Osteoblast (primary cell): Measurements from ENCODE around the gene DYNLRB1. TPM values are rescaled to one million over a fixed set of nuclear protein-coding genes. Genes with fewer than 3 reads are reported as not detected.

Experiments used
- DNase-seq: peaks from one replicate; pipeline ENCODE4 v3.0.0; 2011; ENCODE audit warnings: low spot score, mixed read lengths; ENCODE audit not compliant: insufficient read length; ENCODE audit errors: missing footprints
- H2AFZ ChIP-seq: 2 replicates; pipeline ENCODE4 v1.6.0; 2011; ENCODE audit warnings: mild to moderate bottlenecking, low read length
- H3K27ac ChIP-seq: 2 replicates; pipeline ENCODE4 v1.5.1; 2011; ENCODE audit warnings: mild to moderate bottlenecking, low read depth, low read length, moderate library complexity
- H3K27me3 ChIP-seq: 2 replicates; pipeline ENCODE4 v1.6.0; 2012; ENCODE audit warnings: mild to moderate bottlenecking, control low read depth, inconsistent platforms, low read length, moderate library complexity; ENCODE audit not compliant: insufficient read depth
- H3K36me3 ChIP-seq: 2 replicates; pipeline ENCODE4 v1.5.1; 2011; ENCODE audit warnings: mild to moderate bottlenecking, low read length, control low read depth, moderate library complexity; ENCODE audit not compliant: insufficient read depth
- H3K4me1 ChIP-seq: 2 replicates; pipeline ENCODE4 v1.5.1; 2011; ENCODE audit warnings: mild to moderate bottlenecking, low read length, control low read depth, moderate library complexity; ENCODE audit not compliant: insufficient read depth
- H3K4me2 ChIP-seq: 2 replicates; pipeline ENCODE4 v1.6.0; 2011; ENCODE audit warnings: mild to moderate bottlenecking, low read length; ENCODE audit not compliant: insufficient read depth
- H3K4me3 ChIP-seq: fragments of 200-600 bp; sonication (generic); 3 replicates; pipeline ENCODE4 v1.5.1; 2012; ENCODE audit warnings: mild to moderate bottlenecking, low read length, inconsistent platforms; ENCODE audit not compliant: insufficient read depth
- H3K79me2 ChIP-seq: 2 replicates; pipeline ENCODE4 v1.6.0; 2012; ENCODE audit warnings: mild to moderate bottlenecking, low read length, control low read depth, inconsistent platforms; ENCODE audit not compliant: insufficient read depth
- H3K9me3 ChIP-seq: 2 replicates; pipeline ENCODE4 v1.5.1; 2011; ENCODE audit warnings: low read depth, low read length, control low read depth
- H4K20me1 ChIP-seq: 2 replicates; pipeline ENCODE4 v1.6.0; 2012; ENCODE audit warnings: mild to moderate bottlenecking, low read length, control low read depth; ENCODE audit not compliant: insufficient read depth
- total RNA-seq: library from RNA; depleted of rRNA; stranded (reverse); fragments of >200 nt; gene quantifications from 2 replicates; pipeline ENCODE4 v1.2.3, GENCODE V29; 2012
- TF ChIP-seq, protein P1 (sequence below): IDR thresholded peaks from 2 replicates; pipeline ENCODE4 v1.5.1; 2011; ENCODE audit warnings: mild to moderate bottlenecking, low read depth, low read length, moderate library complexity; ENCODE audit errors: extremely low read depth

Gene DYNLRB1
- total RNA-seq, 1 donor = 51.0 TPM

DNA sequence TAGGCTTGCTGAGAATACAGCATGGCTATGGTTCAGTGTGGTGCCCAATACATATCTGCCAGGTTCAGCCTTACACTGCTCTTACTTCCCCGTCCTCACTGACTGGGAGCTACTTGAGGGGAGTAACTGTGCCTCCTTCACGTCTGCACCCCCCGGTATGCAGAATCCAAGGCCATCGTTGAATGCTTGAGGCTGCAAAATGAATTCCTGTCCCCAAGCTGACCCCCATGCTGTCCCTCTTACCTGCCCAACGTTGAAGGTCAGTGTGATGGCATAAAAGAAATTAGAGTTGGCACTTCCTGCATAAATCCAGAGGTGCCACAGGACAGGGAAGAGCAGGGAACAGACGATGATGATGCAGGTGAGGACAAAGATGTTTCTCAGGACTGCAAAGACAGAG is 58.6 kb downstream of the DYNLRB1 start:
- peaks cover 3% of the 10 kb centered on the region for H3K36me3 ChIP-seq
- H3K9me3 ChIP-seq = no peaks in the 10 kb centered on the region
- no peaks in the 10 kb centered on the region for H4K20me1 ChIP-seq
- no peak for DNase-seq
- no peaks in the 10 kb centered on the region for H3K79me2 ChIP-seq
- TF ChIP-seq, protein P1, sequence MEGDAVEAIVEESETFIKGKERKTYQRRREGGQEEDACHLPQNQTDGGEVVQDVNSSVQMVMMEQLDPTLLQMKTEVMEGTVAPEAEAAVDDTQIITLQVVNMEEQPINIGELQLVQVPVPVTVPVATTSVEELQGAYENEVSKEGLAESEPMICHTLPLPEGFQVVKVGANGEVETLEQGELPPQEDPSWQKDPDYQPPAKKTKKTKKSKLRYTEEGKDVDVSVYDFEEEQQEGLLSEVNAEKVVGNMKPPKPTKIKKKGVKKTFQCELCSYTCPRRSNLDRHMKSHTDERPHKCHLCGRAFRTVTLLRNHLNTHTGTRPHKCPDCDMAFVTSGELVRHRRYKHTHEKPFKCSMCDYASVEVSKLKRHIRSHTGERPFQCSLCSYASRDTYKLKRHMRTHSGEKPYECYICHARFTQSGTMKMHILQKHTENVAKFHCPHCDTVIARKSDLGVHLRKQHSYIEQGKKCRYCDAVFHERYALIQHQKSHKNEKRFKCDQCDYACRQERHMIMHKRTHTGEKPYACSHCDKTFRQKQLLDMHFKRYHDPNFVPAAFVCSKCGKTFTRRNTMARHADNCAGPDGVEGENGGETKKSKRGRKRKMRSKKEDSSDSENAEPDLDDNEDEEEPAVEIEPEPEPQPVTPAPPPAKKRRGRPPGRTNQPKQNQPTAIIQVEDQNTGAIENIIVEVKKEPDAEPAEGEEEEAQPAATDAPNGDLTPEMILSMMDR = no peak
- no peaks in the 10 kb centered on the region for H3K27me3 ChIP-seq
- H3K4me3 ChIP-seq = no peak overlapping the region
- no peak overlapping the region for H3K4me2 ChIP-seq
- H3K27ac ChIP-seq = no peak overlapping the region
- peaks cover 19% of the 10 kb centered on the region for H3K4me1 ChIP-seq
- H2AFZ ChIP-seq = no peak overlapping the region

DNA sequence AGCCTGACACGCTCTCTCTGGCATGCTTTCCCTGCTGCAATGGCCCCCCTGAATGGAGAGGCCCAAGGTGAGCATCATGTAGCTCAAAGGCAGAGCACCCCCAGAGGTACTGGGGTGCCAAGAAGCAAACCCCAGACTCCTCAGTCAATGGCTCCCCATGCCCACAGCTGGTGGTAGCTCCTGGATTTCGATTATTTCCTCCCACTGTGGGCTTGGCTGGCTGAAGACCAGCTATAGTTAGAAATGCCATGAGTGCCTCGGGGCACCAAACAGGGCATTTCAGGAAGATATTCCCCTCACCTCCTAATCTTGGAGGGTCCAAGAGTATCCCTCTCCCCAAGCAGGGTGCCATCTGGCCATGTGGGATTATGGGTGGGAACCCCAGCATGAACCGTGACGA is 59.0 kb downstream of the DYNLRB1 start:
- Histone ChIP-seq H2AFZ (no peak overlapping the region), H4K20me1 (no peaks in the 10 kb centered on the region), H3K9me3 (no peaks in the 10 kb centered on the region), H3K4me3 (no peak overlapping the region), H3K36me3 (peaks cover 3% of the 10 kb centered on the region), H3K27me3 (no peaks in the 10 kb centered on the region), H3K4me2 (no peak overlapping the region), H3K4me1 (peaks cover 23% of the 10 kb centered on the region), H3K27ac (no peak overlapping the region), H3K79me2 (no peaks in the 10 kb centered on the region)
- TF ChIP-seq, protein P1 = no peak
- no peak for DNase-seq

DNA sequence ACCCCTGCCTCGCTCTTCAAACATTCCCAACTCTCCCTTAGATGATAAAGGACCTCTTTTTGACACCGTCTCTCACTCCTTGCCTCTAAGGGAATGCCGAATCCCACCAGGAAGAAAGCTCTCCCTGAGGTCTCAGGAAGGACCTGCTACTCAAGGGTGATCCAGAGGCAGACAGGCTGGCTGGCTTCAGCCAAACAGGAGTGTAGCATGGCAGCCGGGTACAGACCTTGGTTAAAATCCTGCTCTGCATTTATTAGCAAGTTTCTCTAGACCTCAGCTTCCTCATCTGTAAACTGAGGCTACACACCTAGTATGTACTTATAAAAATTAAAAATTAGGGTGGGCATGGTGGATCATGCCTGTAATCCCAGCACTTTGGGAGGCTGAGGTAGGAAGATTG is 59.5 kb downstream of the DYNLRB1 start:
- no peak overlapping the region for H2AFZ ChIP-seq
- H3K36me3 ChIP-seq = peaks cover 4% of the 10 kb centered on the region
- H3K4me3 ChIP-seq = no peak overlapping the region
- no peak for DNase-seq
- no peaks in the 10 kb centered on the region for H3K9me3 ChIP-seq
- TF ChIP-seq, protein P1 = no peak
- no peaks in the 10 kb centered on the region for H3K27me3 ChIP-seq
- H3K4me1 ChIP-seq = peaks cover 27% of the 10 kb centered on the region
- no peak overlapping the region for H3K4me2 ChIP-seq
- H4K20me1 ChIP-seq = no peaks in the 10 kb centered on the region
- no peak overlapping the region for H3K27ac ChIP-seq
- no peaks in the 10 kb centered on the region for H3K79me2 ChIP-seq

DNA sequence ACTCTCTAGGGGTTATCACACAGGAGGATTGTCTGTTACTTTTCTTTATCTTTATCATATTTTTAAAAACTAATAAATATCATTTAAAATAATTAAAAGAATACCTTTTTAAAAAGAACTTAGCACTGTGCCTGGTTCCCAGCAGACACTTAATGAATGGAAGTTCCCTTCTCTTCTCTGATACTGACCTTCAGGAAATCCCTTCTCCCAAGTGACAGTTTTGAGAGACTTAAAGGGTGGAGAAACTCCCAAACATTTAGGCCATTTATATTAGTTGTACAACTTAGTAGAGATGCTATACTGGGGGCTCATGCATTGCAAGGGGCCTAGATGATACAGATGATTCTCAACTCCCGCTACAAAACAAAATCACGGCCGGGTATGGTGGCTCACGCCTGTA is 60.8 kb downstream of the DYNLRB1 start:
- no peaks in the 10 kb centered on the region for H3K9me3 ChIP-seq
- H3K36me3 ChIP-seq = peaks cover 9% of the 10 kb centered on the region
- H3K27me3 ChIP-seq = no peaks in the 10 kb centered on the region
- no peak overlapping the region for H3K27ac ChIP-seq
- DNase-seq = no peak
- H3K4me3 ChIP-seq = no peak overlapping the region
- H3K4me1 ChIP-seq = peaks cover 38% of the 10 kb centered on the region
- TF ChIP-seq, protein P1 = no peak
- no peak overlapping the region for H2AFZ ChIP-seq
- H3K79me2 ChIP-seq = no peaks in the 10 kb centered on the region
- H4K20me1 ChIP-seq = no peaks in the 10 kb centered on the region
- no peak overlapping the region for H3K4me2 ChIP-seq
